Erythroblast (primary cell): ENCODE measurements around the gene GTPBP1.

ENCODE experiments used
- GATA1 ChIP-seq: IDR thresholded peaks from 2 replicates; pipeline ENCODE4 v1.6.1; 2011; ENCODE audit warnings: low read depth, mild to moderate bottlenecking, control low read depth, low read length, moderate library complexity
- POLR2A ChIP-seq: IDR thresholded peaks from 2 replicates; pipeline ENCODE4 v1.6.1; 2011; ENCODE audit warnings: mild to moderate bottlenecking, low read length

DNA sequence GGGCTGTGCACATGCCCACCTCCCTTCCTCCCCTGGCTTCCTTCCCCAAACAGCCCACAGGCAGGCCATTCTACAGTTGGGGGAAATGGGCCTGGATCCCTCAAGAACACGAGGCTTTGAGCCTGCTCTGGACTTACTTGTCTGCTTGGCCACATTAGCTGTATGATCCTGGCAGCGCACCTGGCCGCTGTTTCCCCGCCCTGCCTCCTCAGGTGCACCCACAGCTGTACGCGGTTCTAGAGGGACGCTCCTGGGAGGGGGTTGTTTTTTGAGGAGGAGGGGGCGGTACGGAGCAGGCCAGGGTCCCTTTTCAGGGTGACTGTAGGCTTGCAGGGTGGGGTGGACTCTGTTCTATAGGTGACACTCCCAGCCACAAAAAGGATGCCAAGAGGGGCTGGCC lies 61.6 kb downstream of the GTPBP1 start:
- TF ChIP-seq POLR2A (no peak), GATA1 (no peak)
